Mesothelial cell of epicardium (in vitro differentiated cells): Measurements from ENCODE around the gene RASGRP2. TPM values are rescaled to one million over a fixed set of nuclear protein-coding genes. Genes with fewer than 3 reads are reported as not detected.

ENCODE experiments used
- DNase-seq, 2 experiments: peaks; one replicate each; pipeline ENCODE4 v3.0.0; 2021; ENCODE audit warnings: low spot score in 2 of 2; ENCODE audit not compliant: unreplicated experiment in 2 of 2
- H3K27ac Mint-ChIP-seq: 2 replicates; pipeline ENCODE4 v1.8.0; 2021; ENCODE audit warnings: mixed read lengths
- H3K27me3 Mint-ChIP-seq: 2 replicates; pipeline ENCODE4 v1.8.0; 2021; ENCODE audit warnings: low read depth, mixed read lengths
- H3K36me3 Mint-ChIP-seq: 2 replicates; pipeline ENCODE4 v1.8.0; 2021; ENCODE audit warnings: mixed read lengths
- H3K4me1 Mint-ChIP-seq: 2 replicates; pipeline ENCODE4 v1.8.0; 2021; ENCODE audit warnings: mixed read lengths
- H3K4me3 Mint-ChIP-seq: 2 replicates; pipeline ENCODE4 v1.8.0; 2021; ENCODE audit warnings: mild to moderate bottlenecking, moderate library complexity, mixed read lengths
- H3K9me3 Mint-ChIP-seq: 2 replicates; pipeline ENCODE4 v1.8.0; 2021; ENCODE audit warnings: mixed read lengths
- total RNA-seq: library from RNA; stranded (reverse); gene quantifications from 3 replicates; pipeline ENCODE4 v1.2.1, GENCODE V29; 2021
- TF ChIP-seq, protein P1 (sequence below): fragments of 200-600 bp; sonication (generic); IDR thresholded peaks from one replicate; pipeline ENCODE4 v1.5.0; 2021; ENCODE audit warnings: antibody characterized with exemption; ENCODE audit not compliant: unreplicated experiment

Gene RASGRP2
- total RNA-seq, 1 donor from 2014 or later, result 1.4 TPM

DNA sequence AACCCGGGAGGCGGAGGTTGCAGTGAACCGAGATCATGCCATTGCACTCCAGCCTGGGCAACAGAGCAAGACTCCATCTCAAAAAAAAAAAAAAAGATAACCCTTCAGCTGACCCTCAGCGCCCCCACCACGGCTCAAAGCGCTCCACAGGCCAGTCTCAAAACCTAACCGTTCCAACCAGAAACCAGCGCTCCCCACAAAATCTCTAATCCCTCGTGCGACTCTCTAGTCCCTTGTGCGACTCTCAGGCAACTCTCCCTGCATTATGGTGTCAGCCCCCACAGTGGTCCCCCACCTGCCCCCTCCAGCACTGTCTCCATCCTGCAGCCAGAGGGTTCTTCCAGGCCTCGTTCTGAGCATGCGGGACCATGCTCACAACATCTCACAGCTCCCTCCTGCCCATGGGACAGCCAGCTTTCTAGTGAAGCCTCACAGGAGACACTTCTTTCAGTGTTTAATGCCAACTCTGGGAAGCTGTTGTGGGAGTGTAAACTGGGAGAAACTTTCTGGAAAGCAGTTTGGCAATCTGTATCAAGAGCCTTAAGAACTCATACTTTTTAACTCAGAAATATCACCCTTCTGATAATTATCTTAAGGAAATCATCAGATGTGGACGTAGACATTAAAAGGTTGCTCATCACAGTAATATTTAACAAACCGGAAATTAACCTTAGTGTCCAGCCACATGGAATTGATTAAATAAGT, 4.2 kb upstream of the RASGRP2 start:
- DNase-seq, result no peak
- Mint-ChIP-seq H3K36me3 (no peaks in the 10 kb centered on the region), H3K4me1 (peaks cover 17% of the 10 kb centered on the region), H3K4me3 (no peak overlapping the region), H3K27me3 (peaks cover 30% of the 10 kb centered on the region), H3K27ac (peak overlapping the region; percentile 28), H3K9me3 (no peaks in the 10 kb centered on the region)
- TF ChIP-seq, protein P1, sequence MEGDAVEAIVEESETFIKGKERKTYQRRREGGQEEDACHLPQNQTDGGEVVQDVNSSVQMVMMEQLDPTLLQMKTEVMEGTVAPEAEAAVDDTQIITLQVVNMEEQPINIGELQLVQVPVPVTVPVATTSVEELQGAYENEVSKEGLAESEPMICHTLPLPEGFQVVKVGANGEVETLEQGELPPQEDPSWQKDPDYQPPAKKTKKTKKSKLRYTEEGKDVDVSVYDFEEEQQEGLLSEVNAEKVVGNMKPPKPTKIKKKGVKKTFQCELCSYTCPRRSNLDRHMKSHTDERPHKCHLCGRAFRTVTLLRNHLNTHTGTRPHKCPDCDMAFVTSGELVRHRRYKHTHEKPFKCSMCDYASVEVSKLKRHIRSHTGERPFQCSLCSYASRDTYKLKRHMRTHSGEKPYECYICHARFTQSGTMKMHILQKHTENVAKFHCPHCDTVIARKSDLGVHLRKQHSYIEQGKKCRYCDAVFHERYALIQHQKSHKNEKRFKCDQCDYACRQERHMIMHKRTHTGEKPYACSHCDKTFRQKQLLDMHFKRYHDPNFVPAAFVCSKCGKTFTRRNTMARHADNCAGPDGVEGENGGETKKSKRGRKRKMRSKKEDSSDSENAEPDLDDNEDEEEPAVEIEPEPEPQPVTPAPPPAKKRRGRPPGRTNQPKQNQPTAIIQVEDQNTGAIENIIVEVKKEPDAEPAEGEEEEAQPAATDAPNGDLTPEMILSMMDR, result no peak

DNA sequence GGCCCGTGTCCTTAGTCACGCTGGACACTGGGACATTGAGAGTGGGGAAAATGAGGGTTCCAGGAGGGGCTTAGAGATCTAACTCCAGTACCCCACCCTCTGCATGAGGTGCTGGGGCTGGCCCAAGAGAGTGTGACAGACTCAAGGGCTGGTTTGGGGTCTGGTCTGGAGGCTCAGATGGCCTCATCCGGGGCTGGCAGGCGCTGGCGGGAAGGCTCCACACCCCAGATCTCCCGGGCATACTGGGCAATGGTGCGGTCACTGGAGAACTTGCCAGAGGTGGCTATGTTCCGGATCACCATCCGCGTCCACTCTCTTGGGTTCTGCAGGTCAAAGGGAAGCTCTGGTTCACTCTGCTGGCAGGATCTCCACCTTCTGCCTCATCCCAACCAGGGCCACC, 2.5 kb upstream of the RASGRP2 start:
- Mint-ChIP-seq H3K36me3 (no peaks in the 10 kb centered on the region), H3K27me3 (peaks cover 42% of the 10 kb centered on the region), H3K4me1 (peaks cover 21% of the 10 kb centered on the region), H3K27ac (no peak overlapping the region), H3K9me3 (no peaks in the 10 kb centered on the region), H3K4me3 (peak overlapping the region; percentile 30)
- no peak for DNase-seq
- TF ChIP-seq, protein P1, result no peak

DNA sequence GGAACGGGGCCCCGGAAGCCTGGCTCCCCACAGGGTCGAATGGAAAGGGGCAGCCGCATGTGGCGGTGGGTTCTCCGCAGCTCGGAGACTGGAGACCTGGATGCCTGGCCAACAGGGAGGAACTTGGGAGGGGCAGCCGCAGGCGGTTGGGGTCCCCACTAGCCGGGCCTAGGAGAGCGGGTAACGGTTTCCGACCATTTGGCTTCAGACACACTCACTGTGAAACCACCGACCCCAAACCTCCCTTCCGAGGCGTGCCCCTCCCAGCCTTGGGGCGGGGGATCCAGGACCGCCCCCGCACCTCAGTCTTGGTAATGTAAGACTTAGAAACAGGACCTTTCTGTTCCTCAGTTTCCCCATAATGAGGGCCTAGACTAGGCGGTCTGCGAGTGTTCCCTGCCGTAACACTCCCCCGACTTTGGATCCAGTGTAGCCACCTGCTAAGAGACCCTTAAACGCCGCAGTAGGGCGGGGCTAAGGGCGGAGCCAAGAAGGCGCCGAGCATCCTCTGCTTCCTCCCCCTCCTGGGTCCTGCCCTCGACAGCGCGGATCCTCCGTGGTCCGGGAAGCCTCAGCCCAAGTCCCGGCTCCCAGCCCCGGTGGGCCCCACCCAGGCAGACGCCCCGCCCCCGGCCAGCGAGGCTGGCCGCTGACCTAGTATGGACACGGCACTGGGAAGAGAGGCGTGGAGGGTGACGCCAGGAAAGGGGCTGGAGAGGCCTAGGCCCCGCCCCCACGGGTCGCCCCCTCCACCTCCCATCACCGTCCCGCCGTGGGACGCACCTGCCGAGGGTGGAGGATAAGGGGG, 1.8 kb upstream of the RASGRP2 start:
- Mint-ChIP-seq H3K9me3 (no peaks in the 10 kb centered on the region), H3K4me1 (peaks cover 21% of the 10 kb centered on the region), H3K36me3 (no peaks in the 10 kb centered on the region), H3K27me3 (peaks cover 50% of the 10 kb centered on the region), H3K4me3 (peak overlapping the region; percentile 70), H3K27ac (no peak overlapping the region)
- DNase-seq, result no peak
- TF ChIP-seq, protein P1, result no peak

DNA sequence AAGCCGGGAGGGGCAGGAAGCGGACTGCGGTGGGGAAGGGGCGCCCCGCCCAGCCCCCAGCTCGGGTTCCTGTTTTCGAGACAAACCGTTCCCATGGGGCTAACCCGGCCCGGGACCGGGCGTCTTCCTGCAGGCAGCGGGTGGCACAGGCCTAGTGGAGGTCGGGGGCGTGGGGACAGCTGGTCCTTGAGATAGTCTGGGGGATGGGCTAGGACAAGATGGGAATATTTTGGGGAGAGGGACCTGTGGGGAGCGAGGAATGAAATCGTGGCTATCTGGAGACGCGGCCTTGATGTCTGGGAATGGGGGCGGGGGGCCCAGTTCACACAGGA, 1.2 kb upstream of the RASGRP2 start:
- no peak for DNase-seq
- TF ChIP-seq, protein P1, result no peak
- H3K27ac Mint-ChIP-seq, result no peak overlapping the region
- H3K4me1 Mint-ChIP-seq, result peaks cover 21% of the 10 kb centered on the region
- peak overlapping the region; percentile 70 for H3K4me3 Mint-ChIP-seq
- H3K36me3 Mint-ChIP-seq, result no peaks in the 10 kb centered on the region
- no peaks in the 10 kb centered on the region for H3K9me3 Mint-ChIP-seq
- peaks cover 55% of the 10 kb centered on the region for H3K27me3 Mint-ChIP-seq

DNA sequence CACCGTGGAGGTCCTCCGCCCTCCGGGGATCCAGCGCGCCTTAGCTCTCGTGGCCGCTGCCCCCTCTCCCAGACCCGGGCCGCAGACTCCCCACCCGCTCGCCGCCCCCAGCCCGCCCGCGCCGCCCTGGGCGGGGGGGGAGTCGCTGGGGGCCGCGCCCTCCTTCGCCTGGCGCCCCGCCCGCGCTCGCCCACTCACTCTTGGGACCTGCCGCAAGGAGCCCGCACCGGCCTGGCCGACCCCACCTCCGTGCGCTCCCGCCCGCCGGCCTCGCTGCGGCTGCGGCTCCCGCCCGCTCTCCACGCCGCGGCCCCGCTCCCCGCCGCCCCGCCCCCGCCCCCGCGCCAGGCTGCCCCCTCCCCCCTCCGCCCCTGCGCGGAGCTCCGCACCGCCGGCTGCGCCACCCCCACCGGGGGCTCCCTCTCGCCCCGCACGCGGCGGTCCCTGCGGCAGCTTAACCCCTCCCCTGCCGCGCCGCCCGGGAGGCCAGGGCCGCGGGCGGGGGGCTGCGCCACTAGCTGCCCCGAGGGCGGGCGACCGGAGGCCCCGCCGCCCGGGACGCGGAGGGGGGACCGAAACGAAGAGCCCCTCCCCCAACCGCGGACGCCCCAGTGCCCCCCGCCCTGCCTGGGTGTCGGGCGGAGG, 724 bp upstream of the RASGRP2 start:
- peaks cover 21% of the 10 kb centered on the region for H3K4me1 Mint-ChIP-seq
- H3K36me3 Mint-ChIP-seq, result no peaks in the 10 kb centered on the region
- TF ChIP-seq, protein P1, result no peak
- peak overlapping the region; percentile 70 for H3K4me3 Mint-ChIP-seq
- peaks cover 60% of the 10 kb centered on the region for H3K27me3 Mint-ChIP-seq
- no peak overlapping the region for H3K27ac Mint-ChIP-seq
- no peak for DNase-seq
- no peaks in the 10 kb centered on the region for H3K9me3 Mint-ChIP-seq
